WTC11 (cell line): ENCODE data around the gene DIP2A. TPM values are rescaled to one million over a fixed set of nuclear protein-coding genes. Genes with fewer than 3 reads are reported as not detected.

Experiments
- ATAC-seq: fragments of 200-7000 bp; cut with Tn5 transposase; 2 replicates; pipeline ENCODE4 v1.10.0; 2021; ENCODE audit warnings: mild to moderate bottlenecking, moderate library complexity
- CTCF ChIA-PET: fragments of 300-600 bp; sonication (Branson Sonifier 250); formaldehyde crosslinking; loops from one replicate; lab custom pipeline; 2021; ENCODE audit warnings: antibody characterized with exemption; lab: Charles Lee
- POLR2A ChIA-PET: fragments of 350-600 bp; sonication (Branson Sonifier 250); formaldehyde crosslinking; loops from one replicate; lab custom pipeline; 2021; ENCODE audit warnings: antibody characterized with exemption; lab: Charles Lee
- DNase-seq: peaks from one replicate; pipeline ENCODE4 v3.0.0; 2021; ENCODE audit warnings: low spot score
- H3K27ac Mint-ChIP-seq: 2 replicates; pipeline ENCODE4 v1.8.0; 2021; ENCODE audit warnings: mixed read lengths
- H3K27me3 Mint-ChIP-seq: 2 replicates; pipeline ENCODE4 v1.8.0; 2021; ENCODE audit warnings: low read depth, mild to moderate bottlenecking, moderate library complexity, mixed read lengths
- H3K36me3 Mint-ChIP-seq: 2 replicates; pipeline ENCODE4 v1.8.0; 2021; ENCODE audit warnings: mixed read lengths
- H3K4me1 Mint-ChIP-seq: 2 replicates; pipeline ENCODE4 v1.8.0; 2022; ENCODE audit warnings: mixed read lengths
- H3K4me3 Mint-ChIP-seq: 2 replicates; pipeline ENCODE4 v1.8.0; 2021; ENCODE audit warnings: mild to moderate bottlenecking, moderate library complexity, mixed read lengths
- H3K9me3 Mint-ChIP-seq: 2 replicates; pipeline ENCODE4 v1.8.0; 2021; ENCODE audit warnings: mixed read lengths
- CREB1 ChIP-seq: sonication (generic); formaldehyde crosslinking; IDR thresholded peaks from 2 replicates; pipeline ENCODE4 v1.8.0; 2023; ENCODE audit warnings: mild to moderate bottlenecking, missing genetic modification reagents
- ESRRA ChIP-seq: sonication (generic); formaldehyde crosslinking; IDR thresholded peaks from 2 replicates; pipeline ENCODE4 v1.8.1; 2022; ENCODE audit warnings: mild to moderate bottlenecking, missing genetic modification reagents, borderline replicate concordance
- FOXK1 ChIP-seq: sonication (generic); formaldehyde crosslinking; IDR thresholded peaks from 2 replicates; pipeline ENCODE4 v1.8.0; 2022; ENCODE audit warnings: mild to moderate bottlenecking, moderate library complexity, missing genetic modification reagents
- FOXP1 ChIP-seq: sonication (generic); formaldehyde crosslinking; IDR thresholded peaks from 2 replicates; pipeline ENCODE4 v1.8.0; 2022; ENCODE audit warnings: missing genetic modification reagents, mild to moderate bottlenecking, moderate library complexity, borderline replicate concordance
- IRF2 ChIP-seq: sonication (generic); formaldehyde crosslinking; IDR thresholded peaks from 2 replicates; pipeline ENCODE4 v1.8.0; 2022; ENCODE audit warnings: low read depth, missing genetic modification reagents, borderline replicate concordance
- JUN ChIP-seq: sonication (generic); formaldehyde crosslinking; IDR thresholded peaks from 2 replicates; pipeline ENCODE4 v1.8.0; 2023; ENCODE audit warnings: mild to moderate bottlenecking, missing genetic modification reagents
- NFE2L1 ChIP-seq: sonication (generic); formaldehyde crosslinking; IDR thresholded peaks from 2 replicates; pipeline ENCODE4 v1.8.1; 2023; ENCODE audit warnings: missing genetic modification reagents
- RORB ChIP-seq: fragments of 250-450 bp; sonication (Bioruptor Pico); IDR thresholded peaks from 2 replicates; pipeline ENCODE4 v1.9.0; 2021; ENCODE audit warnings: mild to moderate bottlenecking
- TP53 ChIP-seq: sonication (generic); formaldehyde crosslinking; IDR thresholded peaks from 2 replicates; pipeline ENCODE4 v1.8.1; 2023; ENCODE audit warnings: mild to moderate bottlenecking, missing genetic modification reagents
- ZNF317 ChIP-seq: sonication (generic); formaldehyde crosslinking; IDR thresholded peaks from 2 replicates; pipeline ENCODE4 v1.8.1; 2023; ENCODE audit warnings: low read depth, mild to moderate bottlenecking, moderate library complexity, missing genetic modification reagents, borderline replicate concordance
- ZNF416 ChIP-seq: fragments of 250-450 bp; sonication (Bioruptor Pico); IDR thresholded peaks from 2 replicates; pipeline ENCODE4 v1.9.0; 2021; ENCODE audit warnings: mild to moderate bottlenecking, inconsistent platforms
- total RNA-seq: library from RNA; stranded (reverse); gene quantifications from 3 replicates; pipeline ENCODE4 v1.2.3, GENCODE V29; 2021
- TF ChIP-seq, protein P1 (sequence below): fragments of 250-450 bp; sonication (Bioruptor Pico); IDR thresholded peaks from 2 replicates; pipeline ENCODE4 v1.9.0; 2021; ENCODE audit warnings: mild to moderate bottlenecking, borderline replicate concordance
- TF ChIP-seq, protein P2 (sequence below): sonication (generic); formaldehyde crosslinking; IDR thresholded peaks from 2 replicates; pipeline ENCODE4 v1.8.0; 2022; ENCODE audit warnings: missing genetic modification reagents
- TF ChIP-seq, protein P3 (sequence below): sonication (generic); formaldehyde crosslinking; IDR thresholded peaks from 2 replicates; pipeline ENCODE4 v1.8.1; 2023; ENCODE audit warnings: mild to moderate bottlenecking, missing genetic modification reagents, borderline replicate concordance
- TF ChIP-seq, protein P4 (sequence below): sonication (generic); formaldehyde crosslinking; IDR thresholded peaks from 2 replicates; pipeline ENCODE4 v1.8.1; 2022; ENCODE audit warnings: low read depth, missing genetic modification reagents, borderline replicate concordance

Gene DIP2A
- total RNA-seq, 1 experiment from 2014 or later, result 39.4 TPM

DNA sequence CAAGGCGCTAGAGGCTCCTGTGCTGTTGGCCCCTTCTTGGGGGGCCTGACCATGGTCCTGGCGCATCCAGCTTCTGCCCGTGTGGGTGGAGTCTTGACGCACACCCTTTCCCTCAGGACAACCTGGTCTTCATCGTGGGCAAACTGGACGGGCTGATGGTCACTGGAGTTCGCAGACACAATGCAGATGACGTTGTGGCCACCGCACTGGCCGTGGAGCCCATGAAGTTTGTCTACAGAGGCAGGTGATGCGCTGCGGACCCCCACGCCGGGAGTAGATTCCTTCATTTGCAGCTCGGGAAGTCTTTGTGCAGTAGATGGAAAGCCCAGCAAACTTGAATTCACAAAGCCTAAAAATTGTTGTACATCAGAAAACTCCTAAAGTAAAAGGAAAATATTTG lies 88.1 kb downstream of the DIP2A start:
- H3K4me3 Mint-ChIP-seq, result no peak overlapping the region
- peaks cover 41% of the 10 kb centered on the region for H3K36me3 Mint-ChIP-seq
- TF ChIP-seq RORB (no peak), TP53 (CRISPR knock-in tag) (no peak), CREB1 (CRISPR knock-in tag) (no peak), ZNF317 (no peak)
- TF ChIP-seq, protein P1, sequence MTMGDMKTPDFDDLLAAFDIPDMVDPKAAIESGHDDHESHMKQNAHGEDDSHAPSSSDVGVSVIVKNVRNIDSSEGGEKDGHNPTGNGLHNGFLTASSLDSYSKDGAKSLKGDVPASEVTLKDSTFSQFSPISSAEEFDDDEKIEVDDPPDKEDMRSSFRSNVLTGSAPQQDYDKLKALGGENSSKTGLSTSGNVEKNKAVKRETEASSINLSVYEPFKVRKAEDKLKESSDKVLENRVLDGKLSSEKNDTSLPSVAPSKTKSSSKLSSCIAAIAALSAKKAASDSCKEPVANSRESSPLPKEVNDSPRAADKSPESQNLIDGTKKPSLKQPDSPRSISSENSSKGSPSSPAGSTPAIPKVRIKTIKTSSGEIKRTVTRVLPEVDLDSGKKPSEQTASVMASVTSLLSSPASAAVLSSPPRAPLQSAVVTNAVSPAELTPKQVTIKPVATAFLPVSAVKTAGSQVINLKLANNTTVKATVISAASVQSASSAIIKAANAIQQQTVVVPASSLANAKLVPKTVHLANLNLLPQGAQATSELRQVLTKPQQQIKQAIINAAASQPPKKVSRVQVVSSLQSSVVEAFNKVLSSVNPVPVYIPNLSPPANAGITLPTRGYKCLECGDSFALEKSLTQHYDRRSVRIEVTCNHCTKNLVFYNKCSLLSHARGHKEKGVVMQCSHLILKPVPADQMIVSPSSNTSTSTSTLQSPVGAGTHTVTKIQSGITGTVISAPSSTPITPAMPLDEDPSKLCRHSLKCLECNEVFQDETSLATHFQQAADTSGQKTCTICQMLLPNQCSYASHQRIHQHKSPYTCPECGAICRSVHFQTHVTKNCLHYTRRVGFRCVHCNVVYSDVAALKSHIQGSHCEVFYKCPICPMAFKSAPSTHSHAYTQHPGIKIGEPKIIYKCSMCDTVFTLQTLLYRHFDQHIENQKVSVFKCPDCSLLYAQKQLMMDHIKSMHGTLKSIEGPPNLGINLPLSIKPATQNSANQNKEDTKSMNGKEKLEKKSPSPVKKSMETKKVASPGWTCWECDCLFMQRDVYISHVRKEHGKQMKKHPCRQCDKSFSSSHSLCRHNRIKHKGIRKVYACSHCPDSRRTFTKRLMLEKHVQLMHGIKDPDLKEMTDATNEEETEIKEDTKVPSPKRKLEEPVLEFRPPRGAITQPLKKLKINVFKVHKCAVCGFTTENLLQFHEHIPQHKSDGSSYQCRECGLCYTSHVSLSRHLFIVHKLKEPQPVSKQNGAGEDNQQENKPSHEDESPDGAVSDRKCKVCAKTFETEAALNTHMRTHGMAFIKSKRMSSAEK, result no peak
- no peaks in the 10 kb centered on the region for H3K9me3 Mint-ChIP-seq
- peaks cover 6% of the 10 kb centered on the region; the same call in 1 of the 2 replicates for H3K4me1 Mint-ChIP-seq
- no peak for ATAC-seq
- no peak for DNase-seq
- H3K27ac Mint-ChIP-seq, result no peak overlapping the region
- no peaks in the 10 kb centered on the region for H3K27me3 Mint-ChIP-seq
- ChIA-PET CTCF (no interaction called here), POLR2A (interaction anchor here (0.6 kb wide), 1 partner anchor 88 kb away, joined by 5 read pairs; the partner anchor contains the start of gene DIP2A)

DNA sequence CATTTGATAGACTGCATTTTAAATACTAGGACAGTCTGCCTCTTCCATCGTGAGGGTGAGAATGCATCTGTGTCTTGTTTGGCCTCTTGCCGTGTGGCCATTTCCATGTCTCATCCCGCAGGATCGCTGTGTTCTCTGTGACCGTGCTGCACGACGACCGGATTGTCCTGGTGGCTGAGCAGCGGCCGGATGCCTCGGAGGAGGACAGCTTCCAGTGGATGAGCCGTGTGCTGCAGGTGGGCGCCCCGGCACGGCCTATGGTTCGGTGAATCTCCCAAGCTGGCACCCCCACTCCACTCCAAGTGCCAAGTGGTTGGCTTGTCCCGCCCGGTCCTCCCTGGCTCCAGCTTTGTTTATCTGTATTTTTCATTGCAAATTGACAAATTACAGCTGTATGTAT lies 91.0 kb downstream of the DIP2A start:
- no peak overlapping the region for H3K27ac Mint-ChIP-seq
- no peaks in the 10 kb centered on the region for H3K27me3 Mint-ChIP-seq
- no peaks in the 10 kb centered on the region for H3K4me1 Mint-ChIP-seq
- H3K4me3 Mint-ChIP-seq, result no peak overlapping the region
- peaks cover 29% of the 10 kb centered on the region for H3K36me3 Mint-ChIP-seq
- ATAC-seq (no peak), DNase-seq (no peak)
- CTCF ChIA-PET, result no interaction called here
- POLR2A ChIA-PET, result no interaction called here
- H3K9me3 Mint-ChIP-seq, result no peaks in the 10 kb centered on the region
- TF ChIP-seq, protein P2, sequence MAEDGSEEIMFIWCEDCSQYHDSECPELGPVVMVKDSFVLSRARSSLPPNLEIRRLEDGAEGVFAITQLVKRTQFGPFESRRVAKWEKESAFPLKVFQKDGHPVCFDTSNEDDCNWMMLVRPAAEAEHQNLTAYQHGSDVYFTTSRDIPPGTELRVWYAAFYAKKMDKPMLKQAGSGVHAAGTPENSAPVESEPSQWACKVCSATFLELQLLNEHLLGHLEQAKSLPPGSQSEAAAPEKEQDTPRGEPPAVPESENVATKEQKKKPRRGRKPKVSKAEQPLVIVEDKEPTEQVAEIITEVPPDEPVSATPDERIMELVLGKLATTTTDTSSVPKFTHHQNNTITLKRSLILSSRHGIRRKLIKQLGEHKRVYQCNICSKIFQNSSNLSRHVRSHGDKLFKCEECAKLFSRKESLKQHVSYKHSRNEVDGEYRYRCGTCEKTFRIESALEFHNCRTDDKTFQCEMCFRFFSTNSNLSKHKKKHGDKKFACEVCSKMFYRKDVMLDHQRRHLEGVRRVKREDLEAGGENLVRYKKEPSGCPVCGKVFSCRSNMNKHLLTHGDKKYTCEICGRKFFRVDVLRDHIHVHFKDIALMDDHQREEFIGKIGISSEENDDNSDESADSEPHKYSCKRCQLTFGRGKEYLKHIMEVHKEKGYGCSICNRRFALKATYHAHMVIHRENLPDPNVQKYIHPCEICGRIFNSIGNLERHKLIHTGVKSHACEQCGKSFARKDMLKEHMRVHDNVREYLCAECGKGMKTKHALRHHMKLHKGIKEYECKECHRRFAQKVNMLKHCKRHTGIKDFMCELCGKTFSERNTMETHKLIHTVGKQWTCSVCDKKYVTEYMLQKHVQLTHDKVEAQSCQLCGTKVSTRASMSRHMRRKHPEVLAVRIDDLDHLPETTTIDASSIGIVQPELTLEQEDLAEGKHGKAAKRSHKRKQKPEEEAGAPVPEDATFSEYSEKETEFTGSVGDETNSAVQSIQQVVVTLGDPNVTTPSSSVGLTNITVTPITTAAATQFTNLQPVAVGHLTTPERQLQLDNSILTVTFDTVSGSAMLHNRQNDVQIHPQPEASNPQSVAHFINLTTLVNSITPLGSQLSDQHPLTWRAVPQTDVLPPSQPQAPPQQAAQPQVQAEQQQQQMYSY (CRISPR knock-in tag), result no peak
- TF ChIP-seq FOXK1 (CRISPR knock-in tag) (no peak), ZNF416 (CRISPR knock-in tag) (no peak), JUN (CRISPR knock-in tag) (no peak), NFE2L1 (CRISPR knock-in tag) (no peak), ESRRA (CRISPR knock-in tag) (no peak), IRF2 (CRISPR knock-in tag) (no peak), FOXP1 (CRISPR knock-in tag) (no peak)
- TF ChIP-seq, protein P3, sequence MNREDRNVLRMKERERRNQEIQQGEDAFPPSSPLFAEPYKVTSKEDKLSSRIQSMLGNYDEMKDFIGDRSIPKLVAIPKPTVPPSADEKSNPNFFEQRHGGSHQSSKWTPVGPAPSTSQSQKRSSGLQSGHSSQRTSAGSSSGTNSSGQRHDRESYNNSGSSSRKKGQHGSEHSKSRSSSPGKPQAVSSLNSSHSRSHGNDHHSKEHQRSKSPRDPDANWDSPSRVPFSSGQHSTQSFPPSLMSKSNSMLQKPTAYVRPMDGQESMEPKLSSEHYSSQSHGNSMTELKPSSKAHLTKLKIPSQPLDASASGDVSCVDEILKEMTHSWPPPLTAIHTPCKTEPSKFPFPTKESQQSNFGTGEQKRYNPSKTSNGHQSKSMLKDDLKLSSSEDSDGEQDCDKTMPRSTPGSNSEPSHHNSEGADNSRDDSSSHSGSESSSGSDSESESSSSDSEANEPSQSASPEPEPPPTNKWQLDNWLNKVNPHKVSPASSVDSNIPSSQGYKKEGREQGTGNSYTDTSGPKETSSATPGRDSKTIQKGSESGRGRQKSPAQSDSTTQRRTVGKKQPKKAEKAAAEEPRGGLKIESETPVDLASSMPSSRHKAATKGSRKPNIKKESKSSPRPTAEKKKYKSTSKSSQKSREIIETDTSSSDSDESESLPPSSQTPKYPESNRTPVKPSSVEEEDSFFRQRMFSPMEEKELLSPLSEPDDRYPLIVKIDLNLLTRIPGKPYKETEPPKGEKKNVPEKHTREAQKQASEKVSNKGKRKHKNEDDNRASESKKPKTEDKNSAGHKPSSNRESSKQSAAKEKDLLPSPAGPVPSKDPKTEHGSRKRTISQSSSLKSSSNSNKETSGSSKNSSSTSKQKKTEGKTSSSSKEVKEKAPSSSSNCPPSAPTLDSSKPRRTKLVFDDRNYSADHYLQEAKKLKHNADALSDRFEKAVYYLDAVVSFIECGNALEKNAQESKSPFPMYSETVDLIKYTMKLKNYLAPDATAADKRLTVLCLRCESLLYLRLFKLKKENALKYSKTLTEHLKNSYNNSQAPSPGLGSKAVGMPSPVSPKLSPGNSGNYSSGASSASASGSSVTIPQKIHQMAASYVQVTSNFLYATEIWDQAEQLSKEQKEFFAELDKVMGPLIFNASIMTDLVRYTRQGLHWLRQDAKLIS, result no peak
- TF ChIP-seq, protein P1, result no peak
- TF ChIP-seq, protein P4, sequence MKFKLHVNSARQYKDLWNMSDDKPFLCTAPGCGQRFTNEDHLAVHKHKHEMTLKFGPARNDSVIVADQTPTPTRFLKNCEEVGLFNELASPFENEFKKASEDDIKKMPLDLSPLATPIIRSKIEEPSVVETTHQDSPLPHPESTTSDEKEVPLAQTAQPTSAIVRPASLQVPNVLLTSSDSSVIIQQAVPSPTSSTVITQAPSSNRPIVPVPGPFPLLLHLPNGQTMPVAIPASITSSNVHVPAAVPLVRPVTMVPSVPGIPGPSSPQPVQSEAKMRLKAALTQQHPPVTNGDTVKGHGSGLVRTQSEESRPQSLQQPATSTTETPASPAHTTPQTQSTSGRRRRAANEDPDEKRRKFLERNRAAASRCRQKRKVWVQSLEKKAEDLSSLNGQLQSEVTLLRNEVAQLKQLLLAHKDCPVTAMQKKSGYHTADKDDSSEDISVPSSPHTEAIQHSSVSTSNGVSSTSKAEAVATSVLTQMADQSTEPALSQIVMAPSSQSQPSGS, result no peak
